MM.1S (cell line): ENCODE results near the gene CLEC2B.

Source experiments
- DNase-seq: peaks from one replicate; pipeline ENCODE4 v3.0.0-alpha.2; 2015
- H2AFZ ChIP-seq: fragments of 300-600 bp; sonication (generic); 2 replicates; pipeline ENCODE4 v1.6.0; 2016; ENCODE audit warnings: antibody characterized with exemption, low read length
- H3F3A ChIP-seq: fragments of 300-600 bp; sonication (generic); 2 replicates; pipeline ENCODE4 v1.6.1; 2016; ENCODE audit warnings: mild to moderate bottlenecking, antibody characterized with exemption, low read length, moderate library complexity, mixed read lengths; ENCODE audit not compliant: insufficient read depth
- H3K27ac ChIP-seq: fragments of 300-600 bp; sonication (generic); 2 replicates; pipeline ENCODE4 v1.5.1; 2016; ENCODE audit warnings: mild to moderate bottlenecking, low read length
- H3K27me3 ChIP-seq: fragments of 300-600 bp; sonication (generic); replicated peaks from 2 replicates; pipeline ENCODE4 v1.6.0; 2016; ENCODE audit warnings: low read length; ENCODE audit not compliant: insufficient read depth
- H3K36me3 ChIP-seq: fragments of 300-600 bp; sonication (generic); replicated peaks from 2 replicates; pipeline ENCODE4 v1.6.1; 2016; ENCODE audit warnings: mild to moderate bottlenecking, low read length, mixed read lengths; ENCODE audit not compliant: insufficient read depth
- H3K4me1 ChIP-seq: fragments of 300-600 bp; sonication (generic); 2 replicates; pipeline ENCODE4 v1.6.1; 2016; ENCODE audit warnings: low read length, mixed read lengths
- H3K4me2 ChIP-seq: fragments of 300-600 bp; sonication (generic); 2 replicates; pipeline ENCODE4 v1.6.0; 2016; ENCODE audit warnings: low read depth, low read length
- H3K4me3 ChIP-seq: fragments of 300-600 bp; sonication (generic); 2 replicates; pipeline ENCODE4 v1.5.1; 2016; ENCODE audit warnings: low read length, mixed read lengths
- H3K79me2 ChIP-seq: fragments of 300-600 bp; sonication (generic); 2 replicates; pipeline ENCODE4 v1.6.1; 2016; ENCODE audit warnings: mixed run types, low read length, mixed read lengths
- H3K9ac ChIP-seq: fragments of 300-600 bp; sonication (generic); 2 replicates; pipeline ENCODE4 v1.6.1; 2016; ENCODE audit warnings: low read length, mixed read lengths
- H3K9me2 ChIP-seq: fragments of 300-600 bp; sonication (generic); replicated peaks from 2 replicates; pipeline ENCODE4 v1.6.1; 2016; ENCODE audit warnings: mild to moderate bottlenecking, low read length, mixed read lengths; ENCODE audit not compliant: insufficient read depth
- H3K9me3 ChIP-seq: fragments of 300-600 bp; sonication (generic); replicated peaks from 2 replicates; pipeline ENCODE4 v1.6.1; 2016; ENCODE audit warnings: mild to moderate bottlenecking, low read length, mixed read lengths; ENCODE audit not compliant: insufficient read depth
- H4K20me1 ChIP-seq: fragments of 300-600 bp; sonication (generic); 2 replicates; pipeline ENCODE4 v1.6.1; 2016; ENCODE audit warnings: mild to moderate bottlenecking, low read length, moderate library complexity, mixed read lengths; ENCODE audit not compliant: insufficient read depth
- CTCF ChIP-seq: fragments of 300-600 bp; sonication (generic); IDR thresholded peaks from 2 replicates; pipeline ENCODE4 v1.5.1; 2016; ENCODE audit warnings: antibody characterized with exemption, low read length, mixed read lengths
- EZH2 ChIP-seq: fragments of 300-600 bp; sonication (generic); optimal IDR thresholded peaks from 2 replicates; pipeline ENCODE3; 2017; ENCODE audit warnings: low read depth, mild to moderate bottlenecking, antibody characterized with exemption, low read length, mixed read lengths
- EZH2phosphoT487 ChIP-seq: fragments of 300-600 bp; sonication (generic); IDR thresholded peaks from 2 replicates; pipeline ENCODE4 v1.6.1; 2018; ENCODE audit warnings: antibody characterized with exemption, low read length

CLEC2B gene

GRCh38 chr12:9872742-9873141 lies 3.6 kb upstream of the CLEC2B start:
- H3K27ac ChIP-seq: no peak overlapping the region
- TF ChIP-seq CTCF (no peak), EZH2 (no peak), EZH2phosphoT487 (no peak)
- H3K27me3 ChIP-seq: no peaks in the 10 kb centered on the region
- H3K36me3 ChIP-seq: no peaks in the 10 kb centered on the region
- H3K4me3 ChIP-seq: no peak overlapping the region
- H3K9me3 ChIP-seq: no peaks in the 10 kb centered on the region
- no peaks in the 10 kb centered on the region for H3K79me2 ChIP-seq
- H2AFZ ChIP-seq: no peak overlapping the region
- no peak overlapping the region for H3K9ac ChIP-seq
- no peak overlapping the region for H3K4me2 ChIP-seq
- 0 out of 2 replicates have a peak, but pooled peaks cover 4% of the 10 kb centered on the region for H3K4me1 ChIP-seq
- peaks cover 10% of the 10 kb centered on the region; the same call in 1 of the 2 replicates for H3F3A ChIP-seq
- DNase-seq: no peak
- no peaks in the 10 kb centered on the region for H4K20me1 ChIP-seq
- no peaks in the 10 kb centered on the region for H3K9me2 ChIP-seq

- TF ChIP-seq EZH2: no peak
- Histone ChIP-seq H3K27me3 (no peaks in the 10 kb centered on the region), H3K4me2 (no peak overlapping the region), H3K4me3 (no peak overlapping the region), H4K20me1 (no peaks in the 10 kb centered on the region), H3K27ac (no peak overlapping the region), H3K4me1 (0 out of 2 replicates have a peak, but pooled peaks cover 4% of the 10 kb centered on the region), H3K36me3 (no peaks in the 10 kb centered on the region), H3K9me2 (no peaks in the 10 kb centered on the region), H3K9me3 (no peaks in the 10 kb centered on the region), H3K9ac (no peak overlapping the region), H3F3A (peaks cover 10% of the 10 kb centered on the region; the same call in 1 of the 2 replicates), H2AFZ (no peak overlapping the region), H3K79me2 (no peaks in the 10 kb centered on the region)
- DNase-seq: no peak
These were observed 3.0 kb upstream of the CLEC2B start for GRCh38 chr12:9872162-9872561.

GRCh38 chr12:9870286-9870866 lies 1.2 kb upstream of the CLEC2B start:
- no peak for DNase-seq
- peaks cover 7% of the 10 kb centered on the region; the same call in 1 of the 2 replicates for H3K4me1 ChIP-seq
- no peaks in the 10 kb centered on the region for H4K20me1 ChIP-seq
- H2AFZ ChIP-seq: peak overlapping the region; percentile 96
- H3K9me3 ChIP-seq: no peaks in the 10 kb centered on the region
- H3K9ac ChIP-seq: peak overlapping the region; percentile 52; the same call in 1 of the 2 replicates
- no peak for TF ChIP-seq EZH2
- no peak for TF ChIP-seq CTCF
- no peak for TF ChIP-seq EZH2phosphoT487
- no peaks in the 10 kb centered on the region for H3K36me3 ChIP-seq
- peak overlapping the region; percentile 76 for H3K4me2 ChIP-seq
- H3K27me3 ChIP-seq: no peaks in the 10 kb centered on the region
- peaks cover 10% of the 10 kb centered on the region; the same call in 1 of the 2 replicates for H3F3A ChIP-seq
- H3K27ac ChIP-seq: no peak overlapping the region
- H3K9me2 ChIP-seq: no peaks in the 10 kb centered on the region
- no peaks in the 10 kb centered on the region for H3K79me2 ChIP-seq
- H3K4me3 ChIP-seq: peak overlapping the region; percentile 70

GRCh38 chr12:9868951-9869306 lies 225 bp downstream of the CLEC2B start:
- peaks cover 9% of the 10 kb centered on the region; the same call in 1 of the 2 replicates for H3K4me1 ChIP-seq

More at GRCh38 chr12:9868951-9869306, 225 bp downstream of the CLEC2B start:
- H4K20me1 ChIP-seq: no peaks in the 10 kb centered on the region
- peak overlapping the region; percentile 76 for H3K4me2 ChIP-seq
- H3K9me2 ChIP-seq: no peaks in the 10 kb centered on the region
- no peak overlapping the region for H3K27ac ChIP-seq
- no peak overlapping the region; the same call in 1 of the 2 replicates for H3K9ac ChIP-seq
- H3K27me3 ChIP-seq: no peaks in the 10 kb centered on the region
- no peaks in the 10 kb centered on the region for H3K79me2 ChIP-seq
- H3K36me3 ChIP-seq: no peaks in the 10 kb centered on the region
- peaks cover 10% of the 10 kb centered on the region; the same call in 1 of the 2 replicates for H3F3A ChIP-seq
- no peaks in the 10 kb centered on the region for H3K9me3 ChIP-seq
- DNase-seq: no peak
- peak overlapping the region; percentile 70 for H3K4me3 ChIP-seq
- TF ChIP-seq EZH2phosphoT487 (no peak), CTCF (no peak), EZH2 (no peak)
- H2AFZ ChIP-seq: peak overlapping the region; percentile 96; the same call in 1 of the 2 replicates
